Superior temporal gyrus (tissue), 1 donor: ENCODE results near the gene COX6B1.
"Not testable (repeated sequence)": the region's sequence is repeated elsewhere in the genome, so short reads cannot be mapped to it uniquely, and the experiment has no call there.

Experiments used
- DNase-seq: peaks from one replicate; pipeline ENCODE4 v3.0.0-alpha.2; 2016; ENCODE audit errors: extremely low spot score

COX6B1 gene

GRCh38 chr19:35665157-35665556 is 17.0 kb downstream of the COX6B1 start:
- DNase-seq, result no peak

- DNase-seq, result no peak
Observed at GRCh38 chr19:35665604-35666003, 17.5 kb downstream of the COX6B1 start.

- DNase-seq, result no peak
Observed at GRCh38 chr19:35666251-35666913, 18.3 kb downstream of the COX6B1 start, which contains the start of gene UPK1A. UPK1A (plus strand) TSS chr19:35666517; CDS start chr19:35666813, 296 bp downstream.

GRCh38 chr19:35669566-35669965 is 21.4 kb downstream of the COX6B1 start:
- no peak for DNase-seq

GRCh38 chr19:35669974-35670373 is 21.9 kb downstream of the COX6B1 start:
- DNase-seq, result no peak

GRCh38 chr19:35670686-35671085 is 22.6 kb downstream of the COX6B1 start:
- no peak for DNase-seq

GRCh38 chr19:35671818-35672217 is 23.7 kb downstream of the COX6B1 start:
- no peak for DNase-seq

- DNase-seq, result no peak
Observed at GRCh38 chr19:35673121-35673804, 25.1 kb downstream of the COX6B1 start.

- DNase-seq, result no peak
Observed at GRCh38 chr19:35675589-35676140, 27.5 kb downstream of the COX6B1 start.

- no peak for DNase-seq
Observed at GRCh38 chr19:35689836-35690235, 41.7 kb downstream of the COX6B1 start.

- not testable (repeated sequence) for DNase-seq
Observed at GRCh38 chr19:35691106-35691505, 43.0 kb downstream of the COX6B1 start.

- no peak for DNase-seq
Observed at GRCh38 chr19:35692010-35692409, 43.9 kb downstream of the COX6B1 start.

GRCh38 chr19:35693422-35693821 is 45.3 kb downstream of the COX6B1 start:
- no peak for DNase-seq

GRCh38 chr19:35693835-35694599 is 45.9 kb downstream of the COX6B1 start:
- peak; percentile 94 for DNase-seq

- DNase-seq, result no peak
Observed at GRCh38 chr19:35695895-35696422, 47.8 kb downstream of the COX6B1 start.

GRCh38 chr19:35696835-35697234 is 48.7 kb downstream of the COX6B1 start:
- DNase-seq, result no peak

- DNase-seq, result peak; percentile 99
Observed at GRCh38 chr19:35702223-35703012, 54.3 kb downstream of the COX6B1 start.

GRCh38 chr19:35703343-35703742 is 55.2 kb downstream of the COX6B1 start:
- DNase-seq, result no peak

GRCh38 chr19:35704218-35704617 is 56.1 kb downstream of the COX6B1 start, which contains the start of gene ZBTB32:
ZBTB32 (plus strand) TSS chr19:35704558; CDS start chr19:35714627, 10,069 bp downstream.
- no peak for DNase-seq
